NB4 (cell line): ENCODE measurements around the gene CDHR1.

Source experiments
- DNase-seq: peaks from one replicate; pipeline ENCODE4 v3.0.0; 2010; ENCODE audit warnings: low read depth
- H3K4me3 ChIP-seq: one replicate; pipeline ENCODE4 v1.5.1; 2011; ENCODE audit warnings: mild to moderate bottlenecking, low read depth, low read length, moderate library complexity
- MYC ChIP-seq: IDR thresholded peaks from 2 replicates; pipeline ENCODE4 v1.6.1; 2011; ENCODE audit warnings: low read depth, low read length
- POLR2A ChIP-seq: IDR thresholded peaks from 2 replicates; pipeline ENCODE4 v1.6.1; 2011; ENCODE audit warnings: mild to moderate bottlenecking; ENCODE audit not compliant: insufficient read length; ENCODE audit errors: extremely low read depth
- TF ChIP-seq, protein P1 (sequence below): IDR thresholded peaks from one replicate; pipeline ENCODE4 v1.5.1; 2012; ENCODE audit warnings: low read depth, low read length
- TF ChIP-seq, protein P2 (sequence below): IDR thresholded peaks from 2 replicates; pipeline ENCODE4 v1.6.1; 2011; ENCODE audit warnings: low read depth, low read length

Gene CDHR1

DNA sequence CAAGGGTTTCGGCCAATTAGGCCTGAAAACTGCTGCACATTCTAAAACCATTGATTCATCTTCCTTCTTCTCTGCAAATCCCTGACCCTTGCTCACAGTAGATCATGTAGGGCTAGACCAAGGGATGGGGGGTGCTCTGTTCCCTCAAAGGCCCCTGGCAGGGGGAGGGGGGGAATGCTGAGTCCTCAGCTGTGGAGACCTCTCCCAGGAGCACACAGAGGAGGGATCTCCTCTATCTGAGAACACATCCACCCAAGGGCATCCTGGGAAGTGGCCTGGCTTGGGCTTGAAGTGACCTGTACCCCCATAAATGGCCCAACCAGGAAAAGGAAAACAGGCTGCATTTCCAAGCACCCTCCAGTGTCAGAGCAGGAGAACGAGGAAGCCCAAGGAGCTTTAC lies 1.0 kb upstream of the CDHR1 start:
- no peak overlapping the region for H3K4me3 ChIP-seq
- TF ChIP-seq, protein P1, sequence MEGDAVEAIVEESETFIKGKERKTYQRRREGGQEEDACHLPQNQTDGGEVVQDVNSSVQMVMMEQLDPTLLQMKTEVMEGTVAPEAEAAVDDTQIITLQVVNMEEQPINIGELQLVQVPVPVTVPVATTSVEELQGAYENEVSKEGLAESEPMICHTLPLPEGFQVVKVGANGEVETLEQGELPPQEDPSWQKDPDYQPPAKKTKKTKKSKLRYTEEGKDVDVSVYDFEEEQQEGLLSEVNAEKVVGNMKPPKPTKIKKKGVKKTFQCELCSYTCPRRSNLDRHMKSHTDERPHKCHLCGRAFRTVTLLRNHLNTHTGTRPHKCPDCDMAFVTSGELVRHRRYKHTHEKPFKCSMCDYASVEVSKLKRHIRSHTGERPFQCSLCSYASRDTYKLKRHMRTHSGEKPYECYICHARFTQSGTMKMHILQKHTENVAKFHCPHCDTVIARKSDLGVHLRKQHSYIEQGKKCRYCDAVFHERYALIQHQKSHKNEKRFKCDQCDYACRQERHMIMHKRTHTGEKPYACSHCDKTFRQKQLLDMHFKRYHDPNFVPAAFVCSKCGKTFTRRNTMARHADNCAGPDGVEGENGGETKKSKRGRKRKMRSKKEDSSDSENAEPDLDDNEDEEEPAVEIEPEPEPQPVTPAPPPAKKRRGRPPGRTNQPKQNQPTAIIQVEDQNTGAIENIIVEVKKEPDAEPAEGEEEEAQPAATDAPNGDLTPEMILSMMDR, result no peak
- TF ChIP-seq POLR2A (no peak), MYC (no peak)
- TF ChIP-seq, protein P2, sequence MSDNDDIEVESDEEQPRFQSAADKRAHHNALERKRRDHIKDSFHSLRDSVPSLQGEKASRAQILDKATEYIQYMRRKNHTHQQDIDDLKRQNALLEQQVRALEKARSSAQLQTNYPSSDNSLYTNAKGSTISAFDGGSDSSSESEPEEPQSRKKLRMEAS, result no peak
- no peak for DNase-seq

DNA sequence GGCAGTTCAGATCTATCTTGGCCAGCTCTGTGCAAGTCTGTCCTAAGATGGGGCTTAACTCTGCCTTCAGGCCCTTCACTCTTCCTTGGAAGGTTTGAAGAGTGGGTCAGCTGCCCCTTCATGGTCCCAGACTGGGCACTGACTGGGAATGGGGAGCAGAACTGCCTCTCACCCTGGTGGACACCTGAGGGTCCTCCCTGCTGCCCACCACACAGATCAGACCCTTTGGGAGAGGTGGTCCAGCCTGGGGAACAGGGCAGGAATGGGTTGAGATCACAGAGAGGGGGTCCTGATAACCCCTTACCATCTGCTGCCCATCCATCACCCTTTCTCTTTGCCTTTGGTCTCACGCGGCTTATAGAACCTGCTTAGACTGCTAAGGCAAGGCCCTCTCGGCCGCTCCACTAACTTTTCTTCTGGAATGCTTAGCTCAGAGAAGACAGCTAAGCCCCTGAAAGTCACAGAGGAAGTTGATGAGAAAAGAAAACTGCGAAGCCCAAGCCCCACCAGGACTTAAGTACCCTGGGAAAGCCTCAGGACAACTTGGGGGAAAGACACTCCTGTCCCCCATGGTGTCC lies 402 bp upstream of the CDHR1 start:
- no peak for DNase-seq
- H3K4me3 ChIP-seq, result peak overlapping the region; percentile 34
- TF ChIP-seq, protein P1, result no peak
- no peak for TF ChIP-seq MYC
- TF ChIP-seq POLR2A, result no peak

DNA sequence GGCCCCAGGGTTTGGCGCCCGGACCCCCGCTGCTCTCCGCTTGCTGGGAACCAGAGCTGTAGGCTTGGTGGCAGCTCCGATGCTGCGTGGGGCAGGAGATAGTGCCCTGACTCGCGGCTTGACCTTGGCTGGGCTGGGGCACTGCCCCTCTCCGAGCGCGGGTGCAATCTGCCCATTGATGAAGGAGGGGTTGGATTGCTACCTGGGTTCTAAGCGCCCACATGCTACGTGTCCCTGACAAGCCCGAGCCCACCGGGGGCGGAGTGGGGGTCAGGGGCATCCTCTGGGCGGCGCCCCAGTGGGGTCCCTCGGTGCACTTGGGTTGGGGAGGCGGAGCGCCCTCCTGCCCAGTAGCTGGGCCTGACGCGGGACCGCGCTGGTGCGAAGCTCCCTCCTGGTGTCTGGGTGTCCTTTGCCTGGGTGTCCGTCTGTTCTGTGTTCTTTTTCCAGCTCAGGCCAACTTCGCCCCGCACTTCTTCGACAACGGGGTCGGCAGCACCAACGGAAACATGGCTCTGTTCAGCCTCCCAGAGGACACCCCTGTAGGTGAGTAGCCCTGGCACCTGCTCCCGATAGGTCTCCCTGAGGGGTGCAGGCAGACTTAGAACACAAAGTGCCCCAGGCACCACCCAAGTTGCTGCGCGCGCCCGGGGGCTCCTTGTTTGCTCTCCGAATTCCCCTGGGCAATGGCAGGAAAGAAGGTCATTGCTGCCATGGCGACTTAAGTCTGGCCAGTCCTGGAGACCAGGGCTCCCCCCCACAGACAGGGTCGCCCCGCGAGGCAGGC lies 900 bp downstream of the CDHR1 start:
- DNase-seq, result no peak

DNA sequence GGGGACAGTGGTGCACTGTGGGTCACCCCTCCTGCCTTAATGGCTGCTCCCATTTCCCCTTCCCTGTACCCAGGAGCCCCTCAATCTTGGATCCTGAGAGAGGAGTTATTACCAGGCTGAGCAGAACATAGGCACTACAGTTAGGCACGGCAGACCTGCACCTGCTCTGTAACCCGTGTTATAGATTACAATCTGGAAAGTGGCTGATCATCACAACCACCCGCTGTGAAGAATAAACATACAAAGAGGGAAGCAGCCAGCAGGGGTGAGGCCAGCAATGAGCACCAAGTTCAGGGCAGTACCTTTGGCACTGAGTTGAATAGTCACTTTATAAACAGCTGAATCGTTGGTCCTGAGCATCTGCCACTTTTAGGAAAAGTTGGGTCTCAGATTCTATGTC lies 1.7 kb downstream of the CDHR1 start:
- H3K4me3 ChIP-seq, result no peak overlapping the region
- no peak for TF ChIP-seq POLR2A
- TF ChIP-seq, protein P1, result no peak
- TF ChIP-seq MYC, result no peak
- DNase-seq, result peak; percentile 44

More for the DNA sequence above, 900 bp downstream of the CDHR1 start:
- no peak overlapping the region for H3K4me3 ChIP-seq
- TF ChIP-seq, protein P1, result no peak
- no peak for TF ChIP-seq MYC
- TF ChIP-seq, protein P2, result no peak
- no peak for TF ChIP-seq POLR2A

DNA sequence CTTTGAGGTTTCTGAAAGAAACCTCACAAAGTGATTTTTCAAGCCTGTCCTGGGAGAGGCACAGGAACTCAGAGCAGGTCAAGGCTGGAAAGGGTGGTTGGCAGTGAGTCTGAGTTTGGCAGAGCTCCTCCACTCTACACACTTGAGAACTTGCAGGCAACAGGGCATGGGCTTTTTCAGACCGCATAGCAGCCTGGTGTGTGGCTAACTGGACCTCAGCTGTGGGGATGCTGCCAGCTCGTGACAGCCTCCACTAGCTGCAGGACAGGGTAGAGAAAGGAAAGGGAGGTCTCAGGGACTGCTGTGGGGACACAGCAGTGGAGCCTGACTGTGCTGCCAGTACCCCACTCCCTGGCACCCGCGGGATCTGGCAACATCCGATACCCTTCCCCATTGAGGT lies 2.6 kb downstream of the CDHR1 start:
- DNase-seq, result no peak
- TF ChIP-seq, protein P2, result no peak
- TF ChIP-seq, protein P1, result no peak
- TF ChIP-seq MYC (no peak), POLR2A (no peak)
- H3K4me3 ChIP-seq, result no peak overlapping the region

DNA sequence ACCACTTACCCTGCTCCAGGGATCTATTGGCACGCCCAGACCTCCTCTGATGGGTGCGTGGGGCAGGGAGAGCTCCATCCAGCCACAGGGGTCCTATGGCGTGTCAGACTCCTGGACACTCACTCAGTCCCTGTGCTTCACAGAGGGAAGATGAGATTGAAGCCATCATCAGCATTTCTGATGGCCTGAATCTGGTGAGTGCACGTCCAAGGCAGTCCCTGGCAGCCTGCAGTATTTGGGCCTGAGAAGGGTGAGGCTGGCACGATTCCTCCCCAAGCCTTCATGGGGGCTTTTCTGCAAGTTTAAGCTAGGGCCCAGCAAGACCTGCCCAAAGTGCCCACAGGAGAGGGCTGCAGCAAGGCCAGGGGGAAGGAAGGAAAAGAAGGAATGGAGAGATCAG lies 3.3 kb downstream of the CDHR1 start:
- no peak overlapping the region for H3K4me3 ChIP-seq
- DNase-seq, result no peak
- TF ChIP-seq, protein P1, result no peak
- TF ChIP-seq POLR2A (no peak), MYC (no peak)
- TF ChIP-seq, protein P2, result no peak
